H9 (cell line): ENCODE results near the gene ANHX. TPM values are rescaled to one million over a fixed set of nuclear protein-coding genes. Genes with fewer than 3 reads are reported as not detected.

Source experiments
- DNase-seq: peaks from one replicate; pipeline ENCODE4 v3.0.0-alpha.2; 2017
- H2AFZ ChIP-seq: one replicate; pipeline ENCODE4 v1.6.1; 2013; ENCODE audit warnings: mild to moderate bottlenecking, low read length, control low read depth, moderate library complexity
- H2AK5ac ChIP-seq: 2 replicates; pipeline ENCODE4 v1.6.1; 2013; ENCODE audit warnings: low read length, control low read depth, mixed read lengths; ENCODE audit not compliant: insufficient read length
- H2BK120ac ChIP-seq: one replicate; pipeline ENCODE4 v1.6.1; 2013; ENCODE audit warnings: low read depth, mild to moderate bottlenecking, low read length, control low read depth, inconsistent platforms; ENCODE audit not compliant: poor library complexity, severe bottlenecking
- H2BK12ac ChIP-seq: 2 replicates; pipeline ENCODE4 v1.6.1; 2013; ENCODE audit warnings: low read length, control low read depth, mixed read lengths, low read depth; ENCODE audit not compliant: insufficient read length
- H2BK15ac ChIP-seq: 2 replicates; pipeline ENCODE4 v1.6.1; 2013; ENCODE audit warnings: low read depth, low read length, control low read depth
- H2BK20ac ChIP-seq: one replicate; pipeline ENCODE4 v1.6.1; 2013; ENCODE audit warnings: low read depth, mild to moderate bottlenecking, low read length, control low read depth, inconsistent platforms; ENCODE audit not compliant: poor library complexity, severe bottlenecking
- H2BK5ac ChIP-seq: 2 replicates; pipeline ENCODE4 v1.6.1; 2013; ENCODE audit warnings: low read length, control low read depth, mixed read lengths; ENCODE audit not compliant: insufficient read length
- H3K14ac ChIP-seq: 2 replicates; pipeline ENCODE4 v1.6.1; 2013; ENCODE audit warnings: low read length, control low read depth; ENCODE audit not compliant: insufficient read depth
- H3K18ac ChIP-seq: 2 replicates; pipeline ENCODE4 v1.6.1; 2013; ENCODE audit warnings: low read depth, mild to moderate bottlenecking, mixed read lengths, low read length, control low read depth; ENCODE audit not compliant: insufficient read length
- H3K23ac ChIP-seq: 2 replicates; pipeline ENCODE4 v1.6.1; 2013; ENCODE audit warnings: low read length, control low read depth, mixed read lengths, low read depth; ENCODE audit not compliant: insufficient read length
- H3K23me2 ChIP-seq: 2 replicates; pipeline ENCODE4 v1.6.1; 2013; ENCODE audit warnings: low read depth, mild to moderate bottlenecking, mixed read lengths, low read length, control low read depth; ENCODE audit not compliant: insufficient read length, poor library complexity, severe bottlenecking
- H3K27ac ChIP-seq: 2 replicates; pipeline ENCODE4 v1.5.1; 2013; ENCODE audit warnings: low read length, control low read depth, mixed read lengths, low read depth; ENCODE audit not compliant: insufficient read length
- H3K27me3 ChIP-seq: 2 replicates; pipeline ENCODE4 v1.6.1; 2013; ENCODE audit warnings: low read length, control low read depth, inconsistent platforms; ENCODE audit not compliant: insufficient read depth
- H3K4ac ChIP-seq: 2 replicates; pipeline ENCODE4 v1.6.1; 2013; ENCODE audit warnings: low read depth, mild to moderate bottlenecking, control low read depth, inconsistent platforms, low read length, moderate library complexity
- H3K4me1 ChIP-seq: 2 replicates; pipeline ENCODE4 v1.6.1; 2013; ENCODE audit warnings: low read length, control low read depth, inconsistent platforms; ENCODE audit not compliant: insufficient read depth
- H3K4me2 ChIP-seq: 2 replicates; pipeline ENCODE4 v1.6.1; 2013; ENCODE audit warnings: low read length, control low read depth, mixed read lengths; ENCODE audit not compliant: insufficient read length, insufficient read depth
- H3K56ac ChIP-seq: 2 replicates; pipeline ENCODE4 v1.6.1; 2013; ENCODE audit warnings: low read depth, mild to moderate bottlenecking, mixed read lengths, low read length, control low read depth; ENCODE audit not compliant: insufficient read length
- H3K79me1 ChIP-seq: 2 replicates; pipeline ENCODE4 v1.6.1; 2013; ENCODE audit warnings: low read depth, mild to moderate bottlenecking, moderate library complexity, low read length, control low read depth, inconsistent platforms; ENCODE audit not compliant: insufficient read depth, poor library complexity, severe bottlenecking
- H3K79me2 ChIP-seq: 2 replicates; pipeline ENCODE4 v1.6.1; 2013; ENCODE audit warnings: low read length, control low read depth, inconsistent platforms; ENCODE audit not compliant: insufficient read depth
- H3K9ac ChIP-seq: 2 replicates; pipeline ENCODE4 v1.6.1; 2013; ENCODE audit warnings: low read length, control low read depth, mixed read lengths; ENCODE audit not compliant: insufficient read length; ENCODE audit errors: extremely low read depth
- H3K9me3 ChIP-seq: one replicate; pipeline ENCODE4 v1.6.1; 2013; ENCODE audit warnings: low read depth, low read length, inconsistent platforms; ENCODE audit not compliant: control insufficient read depth
- H3T11ph ChIP-seq: one replicate; pipeline ENCODE4 v1.6.1; 2013; ENCODE audit warnings: mild to moderate bottlenecking, low read length, control low read depth, inconsistent platforms
- H4K20me1 ChIP-seq: one replicate; pipeline ENCODE4 v1.6.1; 2013; ENCODE audit not compliant: control insufficient read depth, insufficient read length, insufficient read depth
- H4K5ac ChIP-seq: 2 replicates; pipeline ENCODE4 v1.6.1; 2013; ENCODE audit warnings: low read depth, mild to moderate bottlenecking, mixed read lengths, low read length, control low read depth; ENCODE audit not compliant: insufficient read length
- H4K8ac ChIP-seq: replicated peaks from 2 replicates; pipeline ENCODE4 v1.6.1; 2013; ENCODE audit warnings: low read length, control low read depth, mixed read lengths, low read depth; ENCODE audit not compliant: insufficient read length
- H4K91ac ChIP-seq: 2 replicates; pipeline ENCODE4 v1.6.1; 2013; ENCODE audit warnings: low read depth, mild to moderate bottlenecking, moderate library complexity, mixed read lengths, low read length, control low read depth; ENCODE audit not compliant: insufficient read length
- H3K27ac Mint-ChIP-seq, 3 experiments: 2 replicates in 2 of 3; 3 replicates in 1 of 3; pipeline ENCODE4 v1.8.0; 2020 to 2021; ENCODE audit warnings: mixed read lengths in 3 of 3, mild to moderate bottlenecking in 1 of 3, moderate library complexity in 1 of 3
- H3K27me3 Mint-ChIP-seq: 2 replicates; pipeline ENCODE4 v1.8.0; 2021; ENCODE audit warnings: low read depth, mild to moderate bottlenecking, moderate library complexity, mixed read lengths
- H3K36me3 Mint-ChIP-seq, 3 experiments: 2 replicates in 2 of 3; 3 replicates in 1 of 3; pipeline ENCODE4 v1.8.0; 2020 to 2021; ENCODE audit warnings: low read depth in 3 of 3, mixed read lengths in 3 of 3; ENCODE audit not compliant: insufficient read depth in 1 of 3
- H3K4me1 Mint-ChIP-seq, 2 experiments: 2 replicates each; pipeline ENCODE4 v1.8.0; 2020; ENCODE audit warnings: mixed read lengths in 2 of 2
- H3K4me3 Mint-ChIP-seq, 2 experiments: 2 replicates in 1 of 2; 3 replicates in 1 of 2; pipeline ENCODE4 v1.8.0; 2020 to 2021; ENCODE audit warnings: mild to moderate bottlenecking in 2 of 2, mixed read lengths in 2 of 2, moderate library complexity in 1 of 2
- H3K9me3 Mint-ChIP-seq, 2 experiments: 2 replicates in 1 of 2; 3 replicates in 1 of 2; pipeline ENCODE4 v1.8.0; 2020; ENCODE audit warnings: mild to moderate bottlenecking in 2 of 2, mixed read lengths in 2 of 2, moderate library complexity in 1 of 2
- WGBS: extraction: QIAGEN DNeasy Blood & Tissue Kit; methylation state at CpG from one replicate; pipeline ENCODE4 v1.1.7; 2013; ENCODE audit warnings: missing lambda C conversion rate, low lambda C conversion rate, mixed read lengths; ENCODE audit not compliant: insufficient read length; ENCODE audit errors: extremely low coverage; 5-methylcytosine and 5-hydroxymethylcytosine counted together
- total RNA-seq: library from RNA; stranded (reverse); gene quantifications from 2 replicates; pipeline ENCODE4 v1.2.1, GENCODE V29; 2021
- TF ChIP-seq, protein P1 (sequence below): fragments of 200-600 bp; sonication (generic); conservative IDR thresholded peaks from 3 replicates; pipeline ENCODE4 v1.8.0; 2021; ENCODE audit warnings: antibody characterized with exemption, mild to moderate bottlenecking

Gene ANHX
- total RNA-seq, 1 experiment from 2014 or later: not detected

DNA sequence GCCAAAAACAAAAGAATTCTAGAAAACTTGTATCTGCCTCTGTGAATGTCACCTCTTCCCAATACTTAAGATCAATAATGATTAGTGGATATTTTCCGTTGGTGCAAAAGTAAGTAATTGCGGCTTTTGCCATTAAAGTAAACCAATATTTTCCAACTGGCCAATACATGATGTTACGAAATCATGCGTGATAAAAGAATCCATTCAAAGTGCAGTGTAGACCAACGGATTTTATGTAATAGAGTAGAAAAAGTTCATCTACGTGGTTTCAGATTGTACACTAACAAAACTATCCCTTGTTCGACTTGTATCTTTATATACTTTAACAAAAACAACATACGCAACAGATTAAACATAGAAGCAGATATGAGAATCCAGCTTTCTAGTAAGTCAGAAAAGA lies 55.0 kb downstream of the ANHX start:
- H3K14ac ChIP-seq: no peak overlapping the region

More for the DNA sequence above, 55.0 kb downstream of the ANHX start:
- peak overlapping the region in 1 of 2 experiments; percentile 41; a peak in 1 of 5 replicates for H3K4me3 Mint-ChIP-seq
- H4K91ac ChIP-seq: no peak overlapping the region
- H3K27ac ChIP-seq: no peak overlapping the region
- H3K4me1 ChIP-seq: no peaks in the 10 kb centered on the region
- H3K4ac ChIP-seq: no peak overlapping the region
- no peak for DNase-seq
- peaks cover 1% of the 10 kb centered on the region for H3K27me3 Mint-ChIP-seq
- no peak overlapping the region for H3K27ac Mint-ChIP-seq
- no peaks in the 10 kb centered on the region for H4K20me1 ChIP-seq
- H3K9me3 ChIP-seq: peaks cover 45% of the 10 kb centered on the region
- H3K27me3 ChIP-seq: no peaks in the 10 kb centered on the region
- H4K5ac ChIP-seq: no peak overlapping the region
- H2BK12ac ChIP-seq: no peak overlapping the region
- H4K8ac ChIP-seq: no peak overlapping the region
- H3K56ac ChIP-seq: no peak overlapping the region
- no peak overlapping the region for H2BK5ac ChIP-seq
- no peak overlapping the region for H2AFZ ChIP-seq
- TF ChIP-seq, protein P1, sequence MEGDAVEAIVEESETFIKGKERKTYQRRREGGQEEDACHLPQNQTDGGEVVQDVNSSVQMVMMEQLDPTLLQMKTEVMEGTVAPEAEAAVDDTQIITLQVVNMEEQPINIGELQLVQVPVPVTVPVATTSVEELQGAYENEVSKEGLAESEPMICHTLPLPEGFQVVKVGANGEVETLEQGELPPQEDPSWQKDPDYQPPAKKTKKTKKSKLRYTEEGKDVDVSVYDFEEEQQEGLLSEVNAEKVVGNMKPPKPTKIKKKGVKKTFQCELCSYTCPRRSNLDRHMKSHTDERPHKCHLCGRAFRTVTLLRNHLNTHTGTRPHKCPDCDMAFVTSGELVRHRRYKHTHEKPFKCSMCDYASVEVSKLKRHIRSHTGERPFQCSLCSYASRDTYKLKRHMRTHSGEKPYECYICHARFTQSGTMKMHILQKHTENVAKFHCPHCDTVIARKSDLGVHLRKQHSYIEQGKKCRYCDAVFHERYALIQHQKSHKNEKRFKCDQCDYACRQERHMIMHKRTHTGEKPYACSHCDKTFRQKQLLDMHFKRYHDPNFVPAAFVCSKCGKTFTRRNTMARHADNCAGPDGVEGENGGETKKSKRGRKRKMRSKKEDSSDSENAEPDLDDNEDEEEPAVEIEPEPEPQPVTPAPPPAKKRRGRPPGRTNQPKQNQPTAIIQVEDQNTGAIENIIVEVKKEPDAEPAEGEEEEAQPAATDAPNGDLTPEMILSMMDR: no peak
- H3T11ph ChIP-seq: no peak overlapping the region
- peaks cover 86 to 88% of the 10 kb centered on the region in 2 experiments for H3K9me3 Mint-ChIP-seq
- H3K4me2 ChIP-seq: no peak overlapping the region
- H3K4me1 Mint-ChIP-seq: peaks cover 0 to 8% of the 10 kb centered on the region in 2 experiments; a peak in 1 of 4 replicates
- no peak overlapping the region for H3K23ac ChIP-seq
- no peak overlapping the region for H2BK15ac ChIP-seq
- no CpG with 5 or more reads among the region's 8 CpGs for WGBS
- no peak overlapping the region for H2AK5ac ChIP-seq
- H2BK120ac ChIP-seq: no peak overlapping the region
- H3K23me2 ChIP-seq: no peaks in the 10 kb centered on the region
- no peak overlapping the region for H3K18ac ChIP-seq
- H3K36me3 Mint-ChIP-seq: peaks cover 51 to 61% (median 58%) of the 10 kb centered on the region in 3 experiments
- H3K9ac ChIP-seq: no peak overlapping the region
- no peaks in the 10 kb centered on the region for H3K79me1 ChIP-seq
- no peaks in the 10 kb centered on the region for H3K79me2 ChIP-seq
- H2BK20ac ChIP-seq: no peak overlapping the region
